ENCODE measurements around the gene CYCS.

GRCh38 chr7:25125137-25125946 is at the start of gene CYCS:
- TF ChIP-seq POLR2A (IDR thresholded peaks at IDR 0.05) (peak; percentile 83 to 99 (median 97)), CTCF (IDR thresholded peaks at IDR 0.05 in 8 of 11, conservative IDR thresholded peaks at IDR 0.05 in 3 of 11) (peak in 1 of 11 experiments; percentile 14), POLR2AphosphoS5 (IDR thresholded peaks at IDR 0.05) (peak; percentile 99 to 100 (median 100))
